Naive thymus-derived CD8-positive, alpha-beta T cell (primary cell): ENCODE results near the gene GRID1. TPM values are rescaled to one million over a fixed set of nuclear protein-coding genes. Genes with fewer than 3 reads are reported as not detected.

Experiments used
- ATAC-seq, 2 donors: fragments of 150-1000 bp; cut with Tn5 transposase in 1 of 2; sonication (Bioruptor Pico), chemical (Tn5 transposase) in 1 of 2; 1 replicate in 1 of 2; 2 replicates in 1 of 2; pipeline ENCODE4 v1.10.0; 2021; ENCODE audit warnings: mild to moderate bottlenecking in 2 of 2, moderate library complexity in 2 of 2
- POLR2A ChIA-PET: fragments of 350-600 bp; sonication (Branson Sonifier 250); formaldehyde crosslinking; loops from one replicate; lab custom pipeline; 2021; ENCODE audit warnings: antibody characterized with exemption; lab: Charles Lee
- DNase-seq, 10 donors: peaks; one replicate each; pipeline versions ENCODE4 v3.0.0 to v3.0.0-alpha.2; 2020 to 2022
- H3K27ac Mint-ChIP-seq, 10 donors: one replicate each; pipeline ENCODE4 v1.8.0; 2020 to 2022; ENCODE audit warnings: mild to moderate bottlenecking in 10 of 10, mixed read lengths in 10 of 10, moderate library complexity in 4 of 10, inconsistent platforms in 1 of 10
- H3K27me3 Mint-ChIP-seq, 5 donors: one replicate each; pipeline ENCODE4 v1.8.0; 2021 to 2022; ENCODE audit warnings: mixed read lengths in 5 of 5
- H3K36me3 Mint-ChIP-seq, 3 donors: one replicate each; pipeline ENCODE4 v1.8.0; 2020 to 2022; ENCODE audit warnings: mixed read lengths in 3 of 3, mild to moderate bottlenecking in 2 of 3, inconsistent platforms in 1 of 3
- H3K4me1 Mint-ChIP-seq, 4 donors: one replicate each; pipeline ENCODE4 v1.8.0; 2021 to 2022; ENCODE audit warnings: mixed read lengths in 4 of 4
- H3K4me3 Mint-ChIP-seq, 10 donors: one replicate each; pipeline ENCODE4 v1.8.0; 2020 to 2022; ENCODE audit warnings: mild to moderate bottlenecking in 10 of 10, mixed read lengths in 10 of 10, moderate library complexity in 6 of 10, inconsistent platforms in 1 of 10
- H3K9me3 Mint-ChIP-seq, 9 donors: one replicate each; pipeline ENCODE4 v1.8.0; 2020 to 2022; ENCODE audit warnings: mixed read lengths in 9 of 9, mild to moderate bottlenecking in 3 of 9, inconsistent platforms in 1 of 9, moderate library complexity in 1 of 9
- polyA plus RNA-seq, 3 donors: library from polyadenylated mRNA; unstranded; fragments of 300-500 nt; fragmentation: Illumina TruSeq; gene quantifications; one replicate each; pipeline ENCODE4 v1.2.3, GENCODE V29; 2021
- total RNA-seq, 8 experiments: library from RNA in 2 of 8; stranded (reverse) in 2 of 8; gene quantifications; one replicate each; pipeline ENCODE4 v1.2.3 and lab custom pipeline; 2021 to 2026

The GRID1 gene
- total and polyA plus RNA-seq, 5 experiments from 2014 or later, result not detected

DNA sequence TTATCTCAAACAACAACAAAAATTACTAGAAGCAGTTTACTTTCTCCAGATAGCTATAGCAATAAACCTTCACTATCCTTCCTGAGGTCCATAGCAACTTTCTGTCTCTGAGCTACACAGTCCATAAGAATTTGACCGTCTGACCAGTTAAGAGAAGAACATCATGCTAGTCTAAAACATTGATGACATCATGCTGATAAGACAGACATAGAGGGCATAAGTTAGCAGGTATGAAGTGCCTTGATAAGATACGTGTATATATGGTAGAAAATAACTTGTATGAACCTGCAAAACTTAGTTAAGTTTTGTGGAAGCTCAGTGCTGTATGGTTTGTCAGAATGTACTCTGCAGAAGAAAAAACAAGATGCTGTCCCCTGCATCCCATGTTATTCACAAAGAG lies 353.0 kb downstream of the GRID1 start:
- no peaks in the 10 kb centered on the region for H3K36me3 Mint-ChIP-seq
- H3K9me3 Mint-ChIP-seq, result no peaks in the 10 kb centered on the region
- peaks cover 2 to 9% (median 8%) of the 10 kb centered on the region in 5 donors for H3K27me3 Mint-ChIP-seq
- H3K4me3 Mint-ChIP-seq, result no peak overlapping the region
- no peak overlapping the region for H3K27ac Mint-ChIP-seq
- peaks cover 0 to 3% (median under 1%) of the 10 kb centered on the region in 4 donors for H3K4me1 Mint-ChIP-seq
- POLR2A ChIA-PET, result no interaction called here
- ATAC-seq (no peak), DNase-seq (no peak)

DNA sequence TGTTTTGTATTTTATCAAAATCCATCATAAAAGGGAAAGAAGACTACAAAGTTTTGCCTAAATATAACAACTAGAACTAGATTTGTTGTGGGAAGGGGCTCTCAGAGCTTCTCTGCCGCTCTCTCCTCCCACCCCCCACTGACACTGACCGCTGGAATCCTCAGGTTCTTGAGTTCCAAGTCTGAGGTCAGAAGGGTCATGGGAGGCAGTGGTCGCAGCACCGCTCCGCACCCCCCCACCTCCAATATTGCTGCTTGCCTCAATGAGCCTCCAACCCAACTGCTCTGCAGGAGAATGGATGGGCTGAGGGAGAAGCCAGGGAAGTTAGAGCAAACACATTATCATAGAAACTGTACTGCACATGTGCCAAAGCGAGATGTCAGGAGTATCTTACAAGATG lies 359.4 kb downstream of the GRID1 start:
- POLR2A ChIA-PET, result no interaction called here
- DNase-seq, result no peak
- Mint-ChIP-seq H3K4me1 (no peaks in the 10 kb centered on the region), H3K4me3 (no peak overlapping the region), H3K27me3 (peaks cover 7 to 19% (median 17%) of the 10 kb centered on the region in 5 donors), H3K36me3 (no peaks in the 10 kb centered on the region), H3K9me3 (no peaks in the 10 kb centered on the region), H3K27ac (no peak overlapping the region)
- no peak for ATAC-seq

DNA sequence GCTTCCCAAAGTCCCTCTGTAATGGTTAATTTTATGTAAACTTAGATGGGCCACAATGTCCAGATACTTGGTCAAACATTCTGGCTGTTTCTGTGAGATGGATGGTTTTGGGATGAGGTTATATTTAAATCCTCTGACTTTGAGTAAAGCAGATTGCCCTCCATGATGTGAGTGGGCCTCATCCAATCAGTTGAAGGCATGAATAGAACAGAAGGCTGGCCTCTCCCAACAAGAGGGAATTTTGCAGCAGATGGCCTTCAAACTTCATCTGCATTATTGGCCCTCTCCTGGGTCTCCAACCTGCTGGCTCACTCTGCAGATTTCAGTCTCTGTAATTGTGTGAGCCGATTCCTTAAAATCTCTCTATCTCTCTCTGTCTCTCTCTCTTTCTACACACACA lies 362.3 kb downstream of the GRID1 start:
- Mint-ChIP-seq H3K36me3 (no peaks in the 10 kb centered on the region), H3K4me1 (no peaks in the 10 kb centered on the region), H3K27me3 (peaks cover 7 to 19% (median 14%) of the 10 kb centered on the region in 5 donors), H3K9me3 (no peaks in the 10 kb centered on the region), H3K27ac (no peak overlapping the region), H3K4me3 (no peak overlapping the region)
- DNase-seq (no peak), ATAC-seq (no peak)
- POLR2A ChIA-PET, result no interaction called here

DNA sequence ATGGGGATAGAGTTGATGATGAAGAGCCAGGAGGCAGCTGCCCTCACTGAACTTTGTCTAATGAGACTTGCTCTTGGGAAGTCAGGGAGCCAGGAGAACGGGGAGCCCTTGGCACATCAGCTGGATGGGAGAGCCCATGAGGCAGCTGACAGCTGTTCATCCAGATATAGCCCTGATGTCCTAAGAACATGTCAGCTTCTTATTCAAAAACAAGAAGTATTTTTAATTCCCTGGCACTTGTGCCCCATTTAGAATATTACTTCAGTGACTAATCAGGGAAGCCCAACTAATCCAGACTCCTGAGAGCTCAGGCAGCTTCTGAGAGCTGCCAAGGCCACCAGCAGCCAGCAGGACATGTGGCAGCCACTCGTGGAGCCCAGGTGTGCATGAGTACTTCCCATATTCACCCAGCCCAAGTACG lies 363.4 kb downstream of the GRID1 start:
- Mint-ChIP-seq H3K9me3 (no peaks in the 10 kb centered on the region), H3K4me3 (no peak overlapping the region), H3K36me3 (no peaks in the 10 kb centered on the region), H3K4me1 (no peaks in the 10 kb centered on the region), H3K27ac (no peak overlapping the region), H3K27me3 (peaks cover 6 to 19% (median 14%) of the 10 kb centered on the region in 5 donors)
- POLR2A ChIA-PET, result no interaction called here
- ATAC-seq (no peak), DNase-seq (no peak)

DNA sequence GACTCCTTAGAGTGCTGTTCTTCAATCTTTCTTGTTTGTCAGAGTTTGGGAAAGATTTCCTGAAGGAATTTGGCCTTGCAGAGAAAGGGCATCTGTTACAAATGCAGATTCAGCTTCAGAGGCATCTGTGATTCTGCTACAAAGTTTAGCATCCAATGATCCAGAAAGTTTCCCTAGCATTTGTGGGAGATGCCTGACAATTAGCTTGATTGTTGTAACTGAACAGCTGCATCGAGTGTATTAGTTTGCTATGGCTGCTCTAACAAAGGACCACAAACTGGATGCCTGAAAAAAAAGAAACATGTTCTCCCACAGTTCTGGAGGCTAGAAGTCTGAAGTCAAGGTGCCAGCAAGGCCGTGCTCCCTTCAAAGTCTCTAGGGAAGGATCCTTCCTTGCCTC lies 365.1 kb downstream of the GRID1 start:
- POLR2A ChIA-PET, result no interaction called here
- Mint-ChIP-seq H3K27ac (no peak overlapping the region), H3K27me3 (peaks cover 5 to 18% (median 13%) of the 10 kb centered on the region in 5 donors), H3K4me1 (no peaks in the 10 kb centered on the region), H3K9me3 (peaks cover 0 to 9% (median 0%) of the 10 kb centered on the region in 9 donors), H3K36me3 (no peaks in the 10 kb centered on the region), H3K4me3 (no peak overlapping the region)
- ATAC-seq, result no peak
- DNase-seq, result no peak

DNA sequence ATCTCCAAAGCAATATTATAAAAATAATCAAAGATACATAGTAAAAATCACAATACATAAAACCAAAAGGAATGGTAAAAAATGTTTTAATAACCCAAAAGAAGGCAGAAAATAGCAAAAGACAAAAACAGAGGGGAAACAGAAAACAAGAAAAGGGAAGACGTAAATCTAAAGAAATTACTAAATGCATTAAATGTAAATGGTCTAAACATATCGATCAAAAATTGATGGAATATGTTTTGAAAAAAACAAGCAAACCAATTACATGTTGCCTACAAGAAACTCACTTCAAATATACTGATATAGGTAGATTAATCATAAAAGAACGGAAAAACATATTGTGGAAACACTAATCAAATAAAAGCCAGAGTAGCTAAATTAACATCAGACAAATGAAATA lies 369.1 kb downstream of the GRID1 start:
- H3K27me3 Mint-ChIP-seq, result peaks cover 0 to 13% (median 4%) of the 10 kb centered on the region in 5 donors
- POLR2A ChIA-PET, result no interaction called here
- no peaks in the 10 kb centered on the region for H3K36me3 Mint-ChIP-seq
- ATAC-seq, result no peak
- H3K4me3 Mint-ChIP-seq, result no peak overlapping the region
- H3K27ac Mint-ChIP-seq, result no peak overlapping the region
- no peak for DNase-seq
- H3K4me1 Mint-ChIP-seq, result no peaks in the 10 kb centered on the region
- peaks cover 0 to 9% (median 0%) of the 10 kb centered on the region in 9 donors for H3K9me3 Mint-ChIP-seq

DNA sequence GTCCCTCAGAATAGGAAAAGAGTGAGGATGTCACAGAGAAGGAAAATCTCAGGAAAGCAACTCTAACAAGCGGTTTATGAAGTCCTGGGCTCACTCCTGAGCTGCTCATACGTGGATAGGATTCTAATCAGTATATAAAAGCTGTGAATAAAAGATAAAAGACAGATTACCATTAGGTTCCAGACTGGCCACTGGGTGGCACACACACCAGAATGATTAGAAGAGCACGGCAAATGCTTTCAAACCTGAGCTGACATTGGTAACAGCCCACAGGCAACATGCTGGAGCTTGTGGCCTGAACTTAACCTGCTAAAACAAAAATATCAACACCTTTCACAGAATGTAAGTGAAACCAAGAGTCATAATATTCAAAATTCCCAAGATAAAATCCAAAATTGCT lies 370.8 kb downstream of the GRID1 start:
- H3K4me1 Mint-ChIP-seq, result no peaks in the 10 kb centered on the region

DNA sequence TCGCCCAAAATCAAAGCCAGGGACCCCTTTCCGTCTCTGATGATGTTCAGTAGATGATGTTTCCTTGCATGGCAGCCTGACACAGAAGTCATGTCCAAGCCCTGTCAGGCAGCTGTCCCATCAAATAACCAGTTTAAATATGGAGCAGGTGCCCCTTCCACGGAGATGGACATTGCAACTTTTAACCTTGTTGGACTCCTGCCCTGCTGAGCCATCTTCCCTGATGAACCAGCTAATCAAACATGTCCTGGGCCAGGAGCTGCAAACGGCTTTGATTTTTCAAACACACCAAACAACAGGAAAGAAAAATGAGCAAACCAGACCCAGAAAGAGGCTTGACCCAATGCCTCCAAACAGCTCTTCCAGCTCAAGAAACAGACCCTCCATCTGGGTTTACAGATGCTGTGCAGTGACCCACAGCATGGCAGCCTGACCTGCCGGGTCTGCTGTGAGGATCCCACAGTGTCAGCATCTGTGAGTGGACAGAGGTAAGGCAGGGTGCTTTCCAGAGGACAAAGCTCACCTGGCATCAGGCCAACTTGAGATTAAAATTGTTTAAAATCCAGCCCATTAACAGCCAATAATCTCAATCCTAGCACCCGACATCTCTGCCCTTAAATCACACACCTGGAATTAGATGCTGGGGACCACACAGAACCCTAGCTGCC lies 372.6 kb downstream of the GRID1 start:
- H3K27ac Mint-ChIP-seq, result no peak overlapping the region
- ATAC-seq (no peak), DNase-seq (no peak)
- no peak overlapping the region for H3K4me3 Mint-ChIP-seq
- POLR2A ChIA-PET, result no interaction called here
- H3K36me3 Mint-ChIP-seq, result no peaks in the 10 kb centered on the region
- H3K27me3 Mint-ChIP-seq, result peaks cover 0 to 14% (median 2%) of the 10 kb centered on the region in 5 donors
- no peaks in the 10 kb centered on the region for H3K4me1 Mint-ChIP-seq
- H3K9me3 Mint-ChIP-seq, result peaks cover 0 to 9% (median 0%) of the 10 kb centered on the region in 9 donors

More for the DNA sequence above, 370.8 kb downstream of the GRID1 start:
- Mint-ChIP-seq H3K9me3 (peaks cover 0 to 9% (median 0%) of the 10 kb centered on the region in 9 donors), H3K27ac (no peak overlapping the region), H3K27me3 (peaks cover 0 to 13% (median 0%) of the 10 kb centered on the region in 5 donors), H3K36me3 (no peaks in the 10 kb centered on the region), H3K4me3 (no peak overlapping the region)
- no peak for DNase-seq
- POLR2A ChIA-PET, result no interaction called here
- no peak for ATAC-seq

DNA sequence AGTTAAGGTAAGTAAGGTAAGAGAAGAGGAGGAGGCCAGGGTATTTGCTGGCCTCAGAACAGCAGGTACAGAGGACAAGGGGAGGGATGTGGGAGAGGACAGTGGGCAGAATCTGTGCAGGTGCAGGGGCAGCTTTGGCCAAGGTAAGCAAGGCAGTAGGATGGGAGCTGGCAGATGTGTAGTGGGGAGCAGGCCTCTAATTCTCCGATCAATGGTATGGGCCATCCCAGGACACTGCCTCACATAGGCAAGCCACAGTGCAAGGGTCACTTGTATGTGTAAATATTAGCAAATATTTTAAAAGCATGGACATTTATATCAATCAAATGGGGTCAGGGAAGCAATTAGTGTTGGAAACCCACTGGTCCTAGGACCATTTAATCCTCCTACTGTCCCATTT lies 373.5 kb downstream of the GRID1 start:
- Mint-ChIP-seq H3K27ac (no peak overlapping the region), H3K36me3 (no peaks in the 10 kb centered on the region), H3K4me3 (no peak overlapping the region), H3K27me3 (peaks cover 0 to 15% (median 9%) of the 10 kb centered on the region in 5 donors), H3K4me1 (no peaks in the 10 kb centered on the region), H3K9me3 (peaks cover 0 to 9% (median 0%) of the 10 kb centered on the region in 9 donors)
- POLR2A ChIA-PET, result no interaction called here
- DNase-seq (no peak), ATAC-seq (no peak)

DNA sequence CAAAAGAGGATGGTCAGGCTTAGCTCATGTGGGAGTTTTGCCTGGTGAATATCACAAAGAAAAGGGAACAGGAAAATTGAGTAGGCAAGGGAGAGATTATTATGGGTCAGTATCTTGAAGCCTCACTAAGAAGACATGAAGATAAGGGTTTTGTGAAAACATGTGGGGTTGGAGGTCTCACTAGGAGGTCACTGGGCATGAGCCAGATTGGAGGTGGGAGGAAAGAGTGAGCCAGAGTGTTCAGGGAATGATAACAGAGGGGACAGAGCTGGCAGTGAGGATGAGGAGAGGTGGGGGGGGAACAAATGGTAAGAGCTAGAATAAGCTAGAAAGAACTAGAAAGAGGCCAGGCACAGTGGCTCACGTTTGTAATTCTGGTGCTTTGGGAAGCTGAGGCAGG lies 374.3 kb downstream of the GRID1 start:
- H3K9me3 Mint-ChIP-seq, result peaks cover 0 to 1% (median 0%) of the 10 kb centered on the region in 9 donors
- POLR2A ChIA-PET, result no interaction called here
- DNase-seq (no peak), ATAC-seq (no peak)
- H3K27me3 Mint-ChIP-seq, result peaks cover 5 to 22% (median 16%) of the 10 kb centered on the region in 5 donors
- no peak overlapping the region for H3K4me3 Mint-ChIP-seq
- no peaks in the 10 kb centered on the region for H3K4me1 Mint-ChIP-seq
- no peaks in the 10 kb centered on the region for H3K36me3 Mint-ChIP-seq
- no peak overlapping the region for H3K27ac Mint-ChIP-seq

DNA sequence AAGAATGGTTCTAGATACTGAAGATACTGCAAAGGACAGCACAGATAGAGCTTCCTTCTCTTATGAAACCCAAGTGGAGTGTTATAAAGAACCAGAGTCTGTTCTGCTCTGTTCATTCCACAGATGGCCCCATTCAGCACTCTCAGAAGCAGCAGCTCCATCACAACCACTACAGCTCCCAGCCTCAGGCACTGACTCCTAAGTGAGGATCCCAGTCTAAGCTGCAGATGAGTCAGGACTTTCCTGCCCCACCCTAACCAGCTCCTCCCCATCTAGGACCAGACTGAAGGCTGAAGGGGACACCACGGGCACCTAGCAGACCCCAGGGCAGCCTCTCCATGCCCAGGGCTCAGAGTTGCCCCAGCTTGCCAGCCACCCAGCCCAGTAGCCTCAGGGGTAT lies 379.8 kb downstream of the GRID1 start:
- Mint-ChIP-seq H3K9me3 (peaks cover 0 to 1% (median 0%) of the 10 kb centered on the region in 9 donors), H3K36me3 (no peaks in the 10 kb centered on the region), H3K4me3 (no peak overlapping the region), H3K4me1 (peaks cover 0 to 1% (median 0%) of the 10 kb centered on the region in 4 donors), H3K27me3 (peaks cover 7 to 25% (median 15%) of the 10 kb centered on the region in 5 donors), H3K27ac (no peak overlapping the region)
- DNase-seq (no peak), ATAC-seq (no peak)
- POLR2A ChIA-PET, result no interaction called here

DNA sequence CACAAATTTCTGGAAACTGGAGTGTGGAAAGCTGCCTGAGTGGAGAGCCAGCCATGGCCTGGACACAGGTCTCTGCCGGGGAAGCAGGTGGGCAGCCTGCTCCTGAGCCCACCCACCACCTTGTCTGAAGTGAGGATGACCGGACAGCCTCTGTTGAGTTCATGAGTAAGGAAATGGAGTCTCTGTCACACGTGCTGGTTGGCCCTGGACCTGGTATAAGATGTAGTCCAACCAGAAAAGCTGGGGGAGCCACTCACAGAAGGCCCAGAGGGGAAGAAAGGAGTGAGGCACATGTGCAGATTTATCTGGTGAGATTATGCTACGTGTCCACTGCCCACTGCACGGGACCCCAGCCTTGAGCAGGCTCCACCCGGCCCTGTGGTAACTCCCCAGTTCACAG lies 383.5 kb downstream of the GRID1 start:
- peaks cover 6 to 20% (median 8%) of the 10 kb centered on the region in 5 donors for H3K27me3 Mint-ChIP-seq
- peaks cover 0 to 1% (median 0%) of the 10 kb centered on the region in 4 donors for H3K4me1 Mint-ChIP-seq
- POLR2A ChIA-PET, result no interaction called here
- H3K36me3 Mint-ChIP-seq, result no peaks in the 10 kb centered on the region
- no peak for ATAC-seq
- no peak overlapping the region for H3K4me3 Mint-ChIP-seq
- DNase-seq, result no peak
- H3K9me3 Mint-ChIP-seq, result peaks cover 0 to 1% (median 0%) of the 10 kb centered on the region in 9 donors
- H3K27ac Mint-ChIP-seq, result no peak overlapping the region

DNA sequence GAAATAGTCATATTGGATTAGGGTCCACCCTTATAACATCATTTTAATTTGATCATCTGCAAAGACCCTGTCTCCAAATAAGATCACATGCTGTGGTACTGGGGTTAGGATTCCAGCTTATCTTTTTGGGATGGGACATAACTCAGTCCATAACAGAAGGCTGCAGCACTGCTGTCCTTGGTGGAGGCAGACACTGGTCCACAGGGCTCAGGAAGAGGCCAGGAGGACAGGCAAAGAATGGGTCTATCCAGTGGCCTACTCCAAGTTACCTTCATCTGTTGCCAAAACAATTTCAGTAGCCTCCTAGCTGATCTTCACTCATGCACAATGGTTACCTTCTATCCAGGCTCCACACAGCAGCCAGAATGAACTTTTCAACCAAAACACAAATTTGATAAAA lies 387.0 kb downstream of the GRID1 start:
- Mint-ChIP-seq H3K4me1 (peaks cover 0 to 1% (median 0%) of the 10 kb centered on the region in 4 donors), H3K4me3 (no peak overlapping the region), H3K9me3 (peaks cover 0 to 1% (median 0%) of the 10 kb centered on the region in 9 donors), H3K36me3 (no peaks in the 10 kb centered on the region), H3K27me3 (peaks cover 0 to 13% (median 2%) of the 10 kb centered on the region in 5 donors), H3K27ac (no peak overlapping the region)
- POLR2A ChIA-PET, result no interaction called here
- DNase-seq (no peak), ATAC-seq (no peak)
